ENCODE results near the gene RETREG1.

The RETREG1 gene

DNA sequence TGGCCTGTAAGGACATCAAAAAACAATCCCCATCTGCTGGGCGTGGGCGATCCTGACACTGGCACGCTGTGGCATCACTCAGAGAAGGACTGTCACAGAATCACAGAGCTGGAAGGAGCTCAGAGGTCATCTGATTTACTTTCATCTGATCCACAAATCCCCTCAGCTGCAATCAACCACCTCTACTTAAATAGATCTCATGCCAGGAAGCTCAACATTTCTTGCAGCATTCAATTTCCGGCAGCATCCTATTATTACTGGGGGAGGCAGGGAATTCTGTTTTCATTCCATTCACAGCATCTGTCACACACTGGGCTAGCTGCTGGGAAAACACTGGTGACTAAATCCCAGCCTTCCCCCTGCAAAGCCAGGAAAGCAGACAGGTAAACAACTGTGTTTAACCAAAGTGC lies 38.3 kb downstream of the RETREG1 start:
- DNase-seq (ENCODE audit: low read depth), result no peak

DNA sequence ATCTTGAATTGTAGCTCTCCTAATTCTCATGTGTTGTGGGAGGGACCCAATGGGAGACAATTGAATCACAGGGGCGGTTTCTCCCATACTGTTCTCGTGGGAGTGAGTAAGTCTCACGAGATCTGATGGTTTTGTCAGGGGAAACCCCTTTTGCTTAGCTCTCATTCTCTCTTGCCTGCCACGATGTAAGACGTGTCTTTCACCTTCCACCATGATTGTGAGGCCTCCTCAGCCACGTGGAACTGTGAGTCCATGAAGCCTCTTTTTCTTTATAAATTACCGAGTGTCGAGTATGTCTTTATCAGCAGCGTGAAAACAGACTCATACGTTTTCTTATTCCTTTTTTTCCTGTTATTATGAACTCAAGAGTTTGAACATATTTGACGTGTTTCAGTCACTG lies 39.1 kb downstream of the RETREG1 start:
- TF ChIP-seq, protein P1, sequence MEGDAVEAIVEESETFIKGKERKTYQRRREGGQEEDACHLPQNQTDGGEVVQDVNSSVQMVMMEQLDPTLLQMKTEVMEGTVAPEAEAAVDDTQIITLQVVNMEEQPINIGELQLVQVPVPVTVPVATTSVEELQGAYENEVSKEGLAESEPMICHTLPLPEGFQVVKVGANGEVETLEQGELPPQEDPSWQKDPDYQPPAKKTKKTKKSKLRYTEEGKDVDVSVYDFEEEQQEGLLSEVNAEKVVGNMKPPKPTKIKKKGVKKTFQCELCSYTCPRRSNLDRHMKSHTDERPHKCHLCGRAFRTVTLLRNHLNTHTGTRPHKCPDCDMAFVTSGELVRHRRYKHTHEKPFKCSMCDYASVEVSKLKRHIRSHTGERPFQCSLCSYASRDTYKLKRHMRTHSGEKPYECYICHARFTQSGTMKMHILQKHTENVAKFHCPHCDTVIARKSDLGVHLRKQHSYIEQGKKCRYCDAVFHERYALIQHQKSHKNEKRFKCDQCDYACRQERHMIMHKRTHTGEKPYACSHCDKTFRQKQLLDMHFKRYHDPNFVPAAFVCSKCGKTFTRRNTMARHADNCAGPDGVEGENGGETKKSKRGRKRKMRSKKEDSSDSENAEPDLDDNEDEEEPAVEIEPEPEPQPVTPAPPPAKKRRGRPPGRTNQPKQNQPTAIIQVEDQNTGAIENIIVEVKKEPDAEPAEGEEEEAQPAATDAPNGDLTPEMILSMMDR (IDR thresholded peaks at IDR 0.05; ENCODE audit: control insufficient read depth, extremely low read depth, insufficient read depth), result no peak
- H3K4me3 ChIP-seq (ENCODE audit: low read depth, low read length), result no peak overlapping the region
- DNase-seq (ENCODE audit: low read depth), result no peak

More for the DNA sequence above, 38.3 kb downstream of the RETREG1 start:
- TF ChIP-seq, protein P1 (IDR thresholded peaks at IDR 0.05; ENCODE audit: control insufficient read depth, extremely low read depth, insufficient read depth), result no peak
- H3K4me3 ChIP-seq (ENCODE audit: low read depth, low read length), result no peak overlapping the region

DNA sequence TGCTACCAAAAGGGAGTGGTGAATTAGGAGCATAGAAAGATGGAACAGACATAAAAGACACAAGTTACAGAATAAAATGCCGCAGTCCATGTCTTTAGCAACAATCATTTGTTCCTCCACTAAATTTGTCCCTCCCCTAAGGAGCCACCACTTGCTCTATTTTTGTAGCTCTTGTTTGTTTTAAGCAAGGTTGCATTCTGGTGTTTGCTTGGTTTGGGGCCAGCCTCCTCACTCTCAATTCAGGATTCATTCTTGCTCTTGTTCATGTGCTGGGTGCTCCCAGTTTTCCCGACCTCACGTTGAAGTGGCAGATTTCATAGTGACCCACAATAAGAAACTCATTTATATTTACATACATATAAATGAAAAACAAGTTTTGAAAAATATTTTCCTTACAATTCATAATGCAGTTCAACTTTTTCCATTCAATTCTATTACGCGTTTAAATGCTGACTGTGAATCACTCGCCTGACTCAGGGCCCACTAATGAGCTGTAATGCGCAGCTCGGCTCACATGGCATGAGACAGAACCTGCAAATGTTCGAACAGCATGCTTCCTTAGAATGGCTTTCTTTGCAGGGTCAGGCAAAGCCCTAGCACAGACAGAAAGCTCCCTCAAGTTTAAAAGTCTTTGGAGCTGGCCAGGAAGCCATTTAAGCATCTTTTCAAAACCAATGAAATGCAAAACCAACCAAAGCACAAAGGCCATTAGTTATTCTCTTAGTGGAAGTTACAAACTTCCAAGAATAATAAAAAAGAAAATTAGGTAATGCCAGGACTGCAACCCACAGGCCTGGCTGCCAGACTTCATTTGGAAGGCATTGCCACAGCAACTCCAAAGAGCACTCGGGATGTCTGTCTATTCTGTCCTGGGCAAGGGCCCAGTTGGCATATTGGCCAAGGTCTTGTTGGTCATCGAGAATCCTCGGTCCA lies 41.7 kb downstream of the RETREG1 start:
- TF ChIP-seq, protein P1 (IDR thresholded peaks at IDR 0.05; ENCODE audit: control insufficient read depth, extremely low read depth, insufficient read depth), result no peak
- H3K4me3 ChIP-seq (ENCODE audit: low read depth, low read length), result no peak overlapping the region
- DNase-seq (ENCODE audit: low read depth), result no peak

DNA sequence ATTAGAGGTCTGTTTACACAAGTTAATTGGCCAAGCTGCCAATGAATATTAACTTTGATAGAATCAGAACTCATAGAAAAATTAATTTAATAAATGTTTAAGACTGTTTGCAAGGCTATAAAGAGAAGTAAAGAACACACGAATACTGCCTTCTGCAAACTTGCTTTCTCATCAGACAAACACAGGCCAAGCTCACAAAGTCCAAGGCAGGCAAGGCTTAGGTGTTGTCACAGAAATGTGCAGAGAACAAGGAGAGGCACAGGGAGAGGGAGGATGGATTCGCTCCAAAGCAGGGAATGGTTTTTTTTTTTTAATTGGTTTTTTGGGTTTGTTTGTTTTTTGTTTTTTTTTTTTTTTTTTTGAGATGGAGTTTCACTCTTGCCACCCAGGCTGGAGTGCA lies 43.4 kb downstream of the RETREG1 start:
- no peak overlapping the region for H3K4me3 ChIP-seq (ENCODE audit: low read depth, low read length)
- peak; percentile 94 for DNase-seq (ENCODE audit: low read depth)
- TF ChIP-seq, protein P1 (IDR thresholded peaks at IDR 0.05; ENCODE audit: control insufficient read depth, extremely low read depth, insufficient read depth), result no peak

DNA sequence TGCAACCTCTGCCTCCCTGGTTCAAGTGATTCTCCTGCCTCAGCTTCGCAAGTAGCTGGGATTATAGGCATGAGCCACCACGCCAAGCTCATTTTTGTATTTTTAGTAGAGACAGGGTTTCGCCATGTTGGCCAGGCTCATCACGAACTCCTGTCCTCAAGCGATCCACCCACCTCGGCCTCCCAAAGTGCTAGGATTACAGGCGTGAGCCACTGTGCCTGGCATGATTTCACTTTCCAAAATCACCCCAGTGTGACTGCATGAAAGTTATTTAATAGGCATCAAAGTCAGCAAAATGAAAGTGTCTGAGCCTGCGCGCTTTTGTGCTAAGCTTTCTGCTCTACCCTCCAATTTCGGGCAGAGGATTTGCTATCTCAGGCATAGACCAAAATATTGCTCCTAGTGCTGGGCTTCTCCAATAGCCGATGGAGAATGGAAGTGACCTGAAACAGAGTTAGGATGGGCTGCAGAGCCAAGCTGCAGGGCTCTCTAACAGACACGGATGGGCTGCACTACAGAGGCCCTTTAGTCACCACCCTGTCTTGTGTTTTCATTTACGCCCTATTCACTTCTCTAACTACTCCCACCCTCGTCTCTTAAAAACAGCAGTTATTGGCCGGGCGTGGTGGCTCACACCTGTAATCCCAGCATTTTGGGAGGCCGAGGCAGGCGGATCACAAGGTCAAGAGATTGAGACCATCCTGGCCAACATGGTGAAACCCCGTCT lies 44.3 kb downstream of the RETREG1 start:
- TF ChIP-seq, protein P1 (IDR thresholded peaks at IDR 0.05; ENCODE audit: control insufficient read depth, extremely low read depth, insufficient read depth), result no peak

DNA sequence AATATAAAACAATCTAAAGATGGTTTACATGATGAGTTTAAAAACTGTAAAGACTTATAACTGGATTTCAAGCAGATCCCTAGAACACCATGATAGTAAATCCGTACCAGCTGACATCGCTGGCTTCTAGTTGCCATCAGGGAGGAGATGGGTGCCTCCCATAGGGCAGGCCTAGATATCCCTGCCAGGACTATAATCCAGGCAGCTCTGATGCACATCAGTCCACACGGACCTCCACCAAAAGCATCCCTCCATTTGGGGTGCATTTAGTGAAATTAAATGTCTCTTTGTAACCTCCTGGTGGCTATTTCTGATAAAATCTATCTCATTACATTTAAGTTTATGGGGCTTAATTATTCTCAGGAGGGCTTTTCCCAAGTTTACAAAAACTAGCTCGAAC lies 45.8 kb downstream of the RETREG1 start:
- H3K4me3 ChIP-seq (ENCODE audit: low read depth, low read length), result no peak overlapping the region
- TF ChIP-seq, protein P1 (IDR thresholded peaks at IDR 0.05; ENCODE audit: control insufficient read depth, extremely low read depth, insufficient read depth), result no peak
- no peak for DNase-seq (ENCODE audit: low read depth)

More for the DNA sequence above, 44.3 kb downstream of the RETREG1 start:
- DNase-seq (ENCODE audit: low read depth), result no peak
- no peak overlapping the region for H3K4me3 ChIP-seq (ENCODE audit: low read depth, low read length)

All from LNCaP clone FGC (cell line).